HUES48 (cell line): ENCODE measurements around the gene PKD1.

Experiments
- H3K27ac ChIP-seq: one replicate; pipeline ENCODE4 v1.7.0; 2013; ENCODE audit warnings: low read depth, low read length, inconsistent platforms
- H3K27me3 ChIP-seq: 2 replicates; pipeline ENCODE4 v1.6.1; 2013; ENCODE audit warnings: mild to moderate bottlenecking, low read length; ENCODE audit not compliant: control insufficient read depth, insufficient read depth
- H3K36me3 ChIP-seq: 2 replicates; pipeline ENCODE4 v1.6.1; 2013; ENCODE audit warnings: low read length; ENCODE audit not compliant: control insufficient read depth, insufficient read depth
- H3K4me1 ChIP-seq: 2 replicates; pipeline ENCODE4 v1.6.1; 2013; ENCODE audit warnings: mild to moderate bottlenecking, low read length; ENCODE audit not compliant: control insufficient read depth, insufficient read depth
- H3K4me3 ChIP-seq: 2 replicates; pipeline ENCODE4 v1.5.1; 2013; ENCODE audit warnings: mild to moderate bottlenecking, low read depth, low read length
- H3K9ac ChIP-seq: 2 replicates; pipeline ENCODE4 v1.6.1; 2013; ENCODE audit warnings: mild to moderate bottlenecking, low read depth, low read length, moderate library complexity
- H3K9me3 ChIP-seq: 2 replicates; pipeline ENCODE4 v1.6.1; 2013; ENCODE audit warnings: low read length; ENCODE audit not compliant: control insufficient read depth, insufficient read depth

The PKD1 gene

GRCh38 chr16:2053897-2054296 is 81.8 kb downstream of the PKD1 start:
- Histone ChIP-seq H3K27me3 (no peaks in the 10 kb centered on the region), H3K4me3 (no peak overlapping the region), H3K36me3 (peaks cover 64% of the 10 kb centered on the region), H3K9me3 (no peaks in the 10 kb centered on the region), H3K27ac (no peak overlapping the region), H3K9ac (no peak overlapping the region), H3K4me1 (no peaks in the 10 kb centered on the region)

GRCh38 chr16:2053211-2053610 is 82.5 kb downstream of the PKD1 start:
- H3K36me3 ChIP-seq, result peaks cover 58% of the 10 kb centered on the region
- H3K4me3 ChIP-seq, result no peak overlapping the region
- H3K27me3 ChIP-seq, result no peaks in the 10 kb centered on the region
- H3K9ac ChIP-seq, result no peak overlapping the region
- no peaks in the 10 kb centered on the region for H3K9me3 ChIP-seq
- H3K27ac ChIP-seq, result no peak overlapping the region
- peaks cover 4% of the 10 kb centered on the region; the same call in 1 of the 2 replicates for H3K4me1 ChIP-seq

- H3K27me3 ChIP-seq, result no peaks in the 10 kb centered on the region
- peaks cover 36% of the 10 kb centered on the region for H3K36me3 ChIP-seq
- H3K27ac ChIP-seq, result no peak overlapping the region
These were observed 87.6 kb downstream of the PKD1 start for GRCh38 chr16:2048116-2048543.

GRCh38 chr16:2047330-2048115 is 88.2 kb downstream of the PKD1 start, which contains the start of the genes NTHL1 and TSC2:
TSS of gene NTHL1 (minus strand) at chr16:2047834. CDS start at chr16:2047823, 11 bp downstream.
TSS of gene TSC2 (plus strand) at chr16:2047985. CDS start at chr16:2048616, 631 bp downstream.
- Histone ChIP-seq H3K4me1 (peaks cover 7% of the 10 kb centered on the region), H3K9ac (peak within 1 kb of the TSS; percentile 61), H3K27me3 (no peaks in the 10 kb centered on the region), H3K36me3 (peaks cover 31% of the 10 kb centered on the region), H3K4me3 (peak within 1 kb of the TSS; percentile 93), H3K9me3 (no peaks in the 10 kb centered on the region), H3K27ac (peak within 1 kb of the TSS; percentile 47)

More at GRCh38 chr16:2048116-2048543, 87.6 kb downstream of the PKD1 start:
- Histone ChIP-seq H3K4me1 (peaks cover 7% of the 10 kb centered on the region), H3K9me3 (no peaks in the 10 kb centered on the region), H3K9ac (peak overlapping the region; percentile 56; the same call in 1 of the 2 replicates), H3K4me3 (peak overlapping the region; percentile 93)

- Histone ChIP-seq H3K36me3 (peaks cover 24% of the 10 kb centered on the region), H3K4me3 (peak overlapping the region; percentile 93), H3K27ac (peak overlapping the region; percentile 47), H3K4me1 (peaks cover 7% of the 10 kb centered on the region), H3K9ac (peak overlapping the region; percentile 61), H3K9me3 (no peaks in the 10 kb centered on the region), H3K27me3 (no peaks in the 10 kb centered on the region)
These were observed 88.8 kb downstream of the PKD1 start for GRCh38 chr16:2046893-2047329.

GRCh38 chr16:2045965-2046892 is 89.5 kb downstream of the PKD1 start:
- H3K4me1 ChIP-seq, result peaks cover 7% of the 10 kb centered on the region
- peak overlapping the region; percentile 93 for H3K4me3 ChIP-seq
- H3K27me3 ChIP-seq, result no peaks in the 10 kb centered on the region
- H3K9ac ChIP-seq, result no peak overlapping the region
- no peaks in the 10 kb centered on the region for H3K9me3 ChIP-seq
- H3K36me3 ChIP-seq, result peaks cover 19% of the 10 kb centered on the region
- H3K27ac ChIP-seq, result no peak overlapping the region

GRCh38 chr16:2044541-2044940 is 91.2 kb downstream of the PKD1 start:
- no peaks in the 10 kb centered on the region for H3K27me3 ChIP-seq
- H3K9me3 ChIP-seq, result no peaks in the 10 kb centered on the region
- peaks cover 10% of the 10 kb centered on the region for H3K36me3 ChIP-seq
- no peak overlapping the region for H3K9ac ChIP-seq
- H3K4me1 ChIP-seq, result peaks cover 7% of the 10 kb centered on the region
- no peak overlapping the region for H3K4me3 ChIP-seq
- H3K27ac ChIP-seq, result no peak overlapping the region

GRCh38 chr16:2043667-2044451 is 91.8 kb downstream of the PKD1 start:
- Histone ChIP-seq H3K4me1 (peaks cover 7% of the 10 kb centered on the region), H3K4me3 (no peak overlapping the region), H3K9me3 (no peaks in the 10 kb centered on the region), H3K27me3 (no peaks in the 10 kb centered on the region), H3K9ac (no peak overlapping the region), H3K36me3 (peaks cover 10% of the 10 kb centered on the region), H3K27ac (no peak overlapping the region)

GRCh38 chr16:2042986-2043666 is 92.6 kb downstream of the PKD1 start:
- Histone ChIP-seq H3K4me3 (no peak overlapping the region), H3K27ac (no peak overlapping the region), H3K36me3 (peaks cover 10% of the 10 kb centered on the region), H3K4me1 (peaks cover 3% of the 10 kb centered on the region), H3K27me3 (no peaks in the 10 kb centered on the region), H3K9me3 (no peaks in the 10 kb centered on the region), H3K9ac (no peak overlapping the region)
